Measurements from ENCODE around the gene TTLL11.

Gene TTLL11

DNA sequence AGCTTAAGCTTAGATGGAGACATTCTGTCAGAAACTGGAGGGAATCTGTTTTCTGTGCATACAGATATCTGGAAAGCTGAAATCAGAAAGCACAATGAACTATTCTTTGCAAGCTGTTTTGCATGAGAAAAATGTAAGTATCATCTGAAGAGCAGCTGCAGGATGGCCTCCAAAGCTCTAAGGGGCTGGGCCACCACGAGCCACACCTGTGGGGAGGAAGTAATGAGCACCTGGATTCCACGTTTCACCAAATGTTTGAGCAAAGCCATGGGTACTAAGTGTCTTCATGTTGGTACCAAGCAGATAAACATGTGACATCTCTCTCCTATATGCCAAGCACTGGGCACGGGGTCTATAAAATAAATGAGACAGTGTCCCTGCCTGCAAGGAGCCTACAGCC, 199.3 kb downstream of the TTLL11 start:
- H3K27ac ChIP-seq: no peak overlapping the region
- no peak for DNase-seq (ENCODE audit: low read depth, low spot score)

DNA sequence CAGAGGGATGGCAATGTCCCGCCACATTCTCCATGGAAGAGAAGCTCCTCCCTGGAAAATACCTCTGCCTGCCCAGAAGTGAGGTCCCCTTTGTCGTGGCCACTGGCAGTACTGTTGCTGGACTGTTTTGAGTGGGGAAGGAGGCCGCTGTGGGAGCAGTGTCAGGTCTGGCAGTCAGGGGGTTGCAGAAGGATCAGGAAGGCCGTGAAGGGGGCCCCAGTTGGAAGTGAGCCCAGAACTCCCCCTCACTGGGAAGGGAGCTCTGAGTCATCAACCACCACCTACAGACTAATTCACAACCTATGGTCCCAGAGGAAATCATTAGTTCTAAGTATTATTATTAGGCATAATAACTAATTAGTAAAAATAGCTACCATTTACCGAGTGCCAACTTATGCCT, 200.4 kb downstream of the TTLL11 start:
- DNase-seq (ENCODE audit: low read depth, low spot score): no peak
- H3K27ac ChIP-seq: no peak overlapping the region

DNA sequence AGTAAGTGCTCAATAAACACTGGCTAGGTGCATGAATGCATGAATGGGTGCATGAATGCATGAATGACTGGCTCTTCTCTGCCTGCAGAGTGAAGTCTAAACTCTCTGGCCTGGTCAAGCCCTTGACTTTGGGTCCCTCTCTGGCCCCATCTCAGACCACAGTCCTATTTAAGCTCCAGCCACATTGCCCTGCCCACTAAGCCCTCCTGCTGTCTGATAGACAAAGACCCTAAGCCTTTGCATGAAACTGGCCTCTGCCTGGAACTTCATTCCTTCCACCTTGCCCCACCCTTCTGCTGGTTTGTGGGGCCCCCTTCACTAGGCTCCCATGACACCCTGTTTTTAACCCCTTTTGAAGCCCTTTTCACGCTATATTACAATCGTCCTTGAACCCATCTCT, 202.4 kb downstream of the TTLL11 start:
- no peak for DNase-seq (ENCODE audit: low read depth, low spot score)
- H3K27ac ChIP-seq: no peak overlapping the region

DNA sequence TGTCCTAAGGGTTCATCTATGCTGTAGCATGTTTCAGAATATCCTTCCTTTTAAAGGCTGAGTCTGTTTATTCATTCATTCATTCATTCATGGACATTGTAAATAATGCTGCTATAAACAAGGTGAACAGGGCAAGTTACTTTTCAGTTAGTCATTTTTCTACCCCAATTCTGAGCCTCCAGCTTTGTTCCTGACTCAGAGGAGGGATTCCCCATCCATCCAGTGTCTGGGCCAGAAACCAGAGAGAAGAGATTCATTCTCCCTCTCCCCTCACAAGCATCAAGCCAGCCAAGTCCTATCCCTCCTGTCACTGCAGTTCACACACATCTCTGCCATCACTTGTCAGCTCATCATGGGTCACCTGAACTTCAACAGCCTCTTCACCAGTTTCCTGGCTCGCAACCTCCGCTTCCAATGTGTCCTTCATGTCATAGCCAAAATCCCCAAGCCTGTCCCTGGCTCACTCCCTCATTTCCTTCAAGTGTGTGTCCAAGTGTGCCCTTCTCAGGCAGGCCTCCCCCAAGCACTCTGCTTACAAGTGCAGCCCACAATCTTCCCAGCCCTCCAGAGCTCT, 203.0 kb downstream of the TTLL11 start:
- H3K27ac ChIP-seq: no peak overlapping the region
- DNase-seq (ENCODE audit: low read depth, low spot score): no peak

DNA sequence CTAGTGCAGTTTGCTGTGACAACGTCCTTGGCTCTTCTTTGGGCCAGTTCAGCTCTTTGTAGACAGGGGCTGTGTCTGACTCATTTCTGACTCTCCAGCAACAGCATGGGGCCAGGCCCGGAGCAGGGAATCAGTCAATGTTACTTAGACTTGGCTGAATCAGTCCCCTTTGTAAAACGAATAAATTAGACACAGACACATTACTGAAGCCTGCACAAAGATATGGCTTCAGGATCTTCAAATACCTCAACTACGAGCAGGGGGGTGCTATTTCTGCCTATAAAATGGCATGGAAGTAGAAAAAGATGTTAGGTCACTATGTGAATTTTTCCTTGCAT, 204.7 kb downstream of the TTLL11 start:
- no peak for DNase-seq (ENCODE audit: low read depth, low spot score)
- H3K27ac ChIP-seq: no peak overlapping the region

DNA sequence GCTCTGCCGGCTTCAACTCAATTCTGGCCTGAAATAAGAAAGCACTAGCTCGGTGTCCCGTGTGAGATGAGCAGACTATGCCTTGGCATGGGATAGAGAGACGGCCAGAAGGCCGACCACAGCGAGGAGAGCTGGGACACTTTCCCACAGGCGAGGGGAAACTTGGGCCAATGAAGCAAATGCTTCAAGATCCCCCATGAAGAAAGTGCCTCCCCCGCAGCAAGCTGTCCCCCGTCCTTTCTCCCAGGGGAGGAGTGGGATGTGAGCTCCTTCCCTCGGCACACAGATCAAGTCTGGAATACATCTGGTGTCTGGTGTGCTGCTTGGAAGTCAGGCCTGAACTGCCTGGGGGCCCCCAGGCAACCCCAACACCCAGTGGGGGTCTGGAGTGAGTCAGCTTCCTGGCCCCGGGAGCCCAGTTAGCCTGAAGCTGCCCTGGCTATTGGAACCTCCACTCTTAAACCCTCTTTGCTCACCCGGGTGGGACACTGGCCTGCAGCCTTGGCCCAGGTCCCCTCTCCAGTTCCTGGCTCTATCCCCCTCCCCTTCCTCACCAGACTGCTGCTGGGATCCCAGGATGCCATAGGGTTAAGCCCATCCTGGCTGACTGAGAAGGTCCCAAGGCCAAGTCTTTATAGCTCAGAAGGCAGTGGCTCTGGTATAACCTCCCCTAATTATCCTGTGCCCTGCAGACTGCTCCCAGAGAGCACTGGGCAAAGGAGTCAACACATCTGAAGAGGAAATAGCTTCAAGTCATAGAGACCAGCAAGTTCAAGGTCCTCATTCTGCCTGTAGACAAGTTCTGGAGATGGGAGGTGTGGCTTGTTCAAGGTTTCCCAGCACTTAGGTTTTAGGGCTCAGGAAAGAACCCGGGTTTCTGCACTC, 205.3 kb downstream of the TTLL11 start:
- H3K27ac ChIP-seq: no peak overlapping the region
- no peak for DNase-seq (ENCODE audit: low read depth, low spot score)

DNA sequence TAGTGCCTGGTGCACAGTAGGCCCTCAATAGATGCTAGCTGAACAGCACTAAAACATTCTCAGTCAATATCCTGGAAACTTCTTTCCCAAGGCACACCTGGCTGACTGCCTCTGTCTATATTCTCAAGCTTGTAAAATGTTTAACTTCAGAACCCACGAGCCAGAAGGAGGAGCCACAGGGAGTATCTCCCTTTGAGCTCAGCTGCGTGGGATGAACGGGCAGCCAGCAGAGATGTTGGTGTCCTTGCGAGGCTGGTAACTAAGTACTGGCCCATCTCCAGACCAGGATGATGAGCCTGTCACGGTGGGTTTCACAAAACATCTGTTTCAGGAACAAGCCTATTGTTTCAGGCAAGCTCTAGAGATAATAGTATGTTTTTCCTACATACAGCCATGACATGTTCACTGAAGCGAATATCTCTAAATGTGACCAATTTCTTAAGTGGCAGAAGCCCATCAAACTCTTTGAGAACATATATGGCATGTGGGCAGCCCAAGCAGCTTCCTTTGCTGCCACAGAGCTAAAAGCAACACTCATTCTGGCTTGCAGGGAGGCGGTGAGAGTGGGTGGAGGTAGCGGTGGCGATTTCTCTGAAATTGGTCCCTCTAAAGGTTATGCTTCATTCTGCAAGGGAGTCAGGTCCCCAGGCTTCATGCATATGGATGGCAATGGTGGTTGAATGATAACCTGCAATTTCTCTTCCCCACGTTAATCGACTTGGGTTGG, 206.2 kb downstream of the TTLL11 start:
- no peak overlapping the region for H3K27ac ChIP-seq
- no peak for DNase-seq (ENCODE audit: low read depth, low spot score)

DNA sequence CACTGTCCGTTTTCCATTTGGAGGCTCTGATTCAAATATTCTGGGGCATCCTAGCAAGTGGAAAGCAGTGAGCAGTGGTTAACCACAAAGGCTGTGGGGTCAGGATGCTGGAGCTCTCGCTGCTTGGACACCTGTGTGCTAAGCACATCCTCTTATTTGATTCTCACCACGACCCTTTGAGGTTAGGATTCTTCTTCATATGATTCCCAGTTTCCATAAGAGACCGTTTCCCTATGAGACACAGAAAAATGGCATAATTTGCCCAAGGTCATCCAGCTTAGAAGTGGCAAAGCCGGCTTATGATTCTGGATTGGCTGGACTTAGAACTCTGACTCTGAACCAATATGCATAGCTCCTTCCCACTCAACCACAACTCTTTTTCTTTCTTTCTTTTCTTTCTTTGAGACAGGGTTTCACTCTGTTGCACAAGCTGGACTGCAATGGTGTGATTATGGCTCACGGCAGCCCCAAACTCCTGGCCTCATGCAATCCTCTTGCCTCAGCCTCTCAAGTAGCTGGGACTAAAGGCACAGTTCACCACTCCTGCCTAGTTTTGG, 207.7 kb downstream of the TTLL11 start:
- H3K27ac ChIP-seq: no peak overlapping the region
- no peak for DNase-seq (ENCODE audit: low read depth, low spot score)

DNA sequence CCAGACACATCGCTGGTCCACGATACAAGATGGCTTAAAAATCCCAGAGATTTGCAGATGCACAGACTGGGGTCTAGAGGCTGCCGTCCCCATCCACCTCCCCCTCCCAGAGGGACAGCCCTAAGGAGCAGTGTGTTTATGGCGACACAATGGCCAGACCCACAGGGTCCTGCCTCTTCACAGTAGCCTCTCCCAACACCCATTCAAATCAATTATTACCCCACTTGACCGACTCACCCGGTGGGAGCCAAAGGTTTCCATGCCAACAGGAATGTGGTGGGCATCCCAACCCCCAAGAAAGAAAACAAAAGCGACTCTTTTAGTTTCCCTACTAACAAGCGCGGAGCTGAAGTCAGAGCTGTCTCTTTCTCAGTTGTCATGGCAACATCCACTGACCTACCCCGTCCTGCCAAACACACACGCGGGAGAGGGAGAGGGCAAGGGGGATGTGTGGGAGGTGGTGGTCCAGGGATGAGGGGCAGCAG, 209.0 kb downstream of the TTLL11 start:
- no peak overlapping the region for H3K27ac ChIP-seq
- no peak for DNase-seq (ENCODE audit: low read depth, low spot score)

DNA sequence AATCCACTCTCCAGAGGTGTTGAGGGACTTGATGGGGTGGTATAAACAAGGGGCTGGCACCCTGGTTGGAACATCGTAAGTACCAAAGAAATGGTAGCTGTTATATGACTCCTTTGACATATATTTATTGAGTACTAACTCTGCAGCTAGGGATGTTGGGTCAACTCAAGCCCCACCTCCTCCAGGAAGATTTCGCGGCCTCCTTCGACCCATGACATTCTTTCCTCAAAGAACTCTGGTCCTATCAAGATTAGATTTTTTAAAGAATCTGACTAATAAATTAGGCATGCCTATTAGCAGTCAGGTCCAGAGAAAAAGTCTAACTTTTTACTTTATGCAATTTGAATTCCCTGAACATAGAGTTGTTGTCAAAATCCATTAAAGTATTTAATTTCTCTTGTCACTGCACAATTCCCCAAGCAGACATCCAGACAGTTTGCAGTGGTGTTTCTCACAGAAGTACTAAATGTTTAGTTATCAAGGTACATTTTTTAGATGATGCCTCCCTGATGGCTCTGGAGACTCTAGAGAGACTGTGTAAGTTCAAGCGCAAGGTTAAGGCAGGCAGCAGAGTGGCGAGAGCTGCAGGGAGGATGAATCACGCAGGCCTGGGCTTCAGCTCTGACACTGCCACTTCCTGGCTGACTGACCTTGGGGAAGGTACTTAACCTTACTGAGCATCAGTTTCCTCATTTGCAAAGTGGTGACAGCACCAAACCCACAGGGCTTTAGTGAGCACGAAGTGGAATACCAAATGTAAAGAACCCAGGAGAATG, 209.6 kb downstream of the TTLL11 start:
- no peak for DNase-seq (ENCODE audit: low read depth, low spot score)
- H3K27ac ChIP-seq: no peak overlapping the region

DNA sequence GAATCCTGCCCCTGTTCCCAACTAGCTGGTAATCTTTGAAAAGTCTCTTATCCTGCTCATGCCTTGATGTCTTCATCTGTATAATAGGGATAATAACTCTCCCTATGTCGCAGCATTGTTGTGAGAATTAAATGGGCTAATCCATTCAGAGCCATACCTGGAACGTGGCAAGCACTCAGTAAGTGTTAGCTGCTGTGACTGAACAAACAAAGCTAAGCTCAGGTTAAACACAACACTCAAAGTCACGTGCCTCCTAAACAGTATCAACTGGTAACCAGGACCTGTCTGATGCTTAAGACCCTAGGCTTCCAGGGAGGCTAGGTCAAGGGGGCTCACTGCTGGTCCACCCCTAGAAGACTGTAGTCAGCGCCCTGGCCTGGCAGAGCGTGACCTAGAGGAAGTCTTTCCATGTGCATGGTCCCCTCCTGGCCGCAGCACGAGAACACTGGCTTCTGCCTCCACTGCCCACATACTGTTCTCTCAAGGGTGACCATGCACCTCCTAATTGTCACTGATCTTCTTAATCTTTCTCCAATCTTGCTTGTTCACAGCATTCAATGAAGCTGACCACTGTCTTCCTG, 211.1 kb downstream of the TTLL11 start:
- no peak for DNase-seq (ENCODE audit: low read depth, low spot score)

DNA sequence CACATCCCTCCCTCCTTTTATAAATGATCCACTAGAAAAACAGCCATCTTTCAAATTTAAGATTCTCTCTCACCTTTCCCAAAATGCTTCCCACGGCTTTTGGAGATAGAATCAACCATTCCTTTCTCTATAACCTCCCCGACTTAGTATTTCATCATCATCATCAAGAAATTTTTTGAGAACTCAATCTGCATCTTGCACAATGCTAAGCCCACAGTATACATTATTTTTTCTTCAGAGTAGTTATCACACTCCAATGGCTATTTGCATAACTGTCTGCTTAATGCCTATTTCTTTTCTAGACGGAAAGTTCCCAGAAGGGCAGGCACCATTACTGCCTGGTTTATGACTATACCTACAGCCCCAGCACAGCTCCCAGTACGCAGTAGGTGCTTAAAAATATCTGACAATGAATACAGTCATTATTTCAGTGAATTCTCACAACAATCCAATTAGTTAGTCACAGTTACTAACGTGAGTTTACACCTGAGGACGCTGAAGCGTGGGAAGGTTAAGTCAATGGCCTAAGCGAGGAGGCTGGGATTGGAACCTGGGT, 212.7 kb downstream of the TTLL11 start:
- H3K27ac ChIP-seq: no peak overlapping the region
- no peak for DNase-seq (ENCODE audit: low read depth, low spot score)

More for the DNA sequence above, 211.1 kb downstream of the TTLL11 start:
- no peak overlapping the region for H3K27ac ChIP-seq

DNA sequence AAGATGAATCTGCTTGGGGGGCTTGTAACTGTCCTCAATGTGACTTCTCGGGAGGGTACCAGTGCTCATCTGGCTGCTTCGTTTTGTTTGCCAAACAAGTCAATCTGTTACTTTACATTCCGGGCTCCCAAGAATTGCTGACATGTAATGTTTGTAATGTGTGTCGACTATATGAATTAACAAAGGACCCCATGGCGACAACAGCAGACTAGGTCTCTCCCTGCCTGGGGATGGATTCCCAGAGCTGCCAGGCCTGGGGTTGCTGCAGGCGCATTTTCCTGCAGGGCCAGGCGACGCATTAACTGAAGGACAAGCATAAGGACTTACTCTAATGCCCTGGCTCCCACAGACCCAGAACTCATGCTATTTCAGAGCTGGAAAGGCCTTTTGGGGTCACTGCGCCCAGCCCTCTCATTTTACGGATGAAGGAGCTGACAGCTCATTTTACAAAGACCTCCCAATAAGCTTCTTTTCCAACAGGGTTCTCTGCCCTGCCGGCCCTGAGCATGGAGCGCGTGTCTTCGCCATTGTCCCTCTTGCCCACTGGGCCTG, 214.8 kb downstream of the TTLL11 start:
- DNase-seq (ENCODE audit: low read depth, low spot score): no peak
- H3K27ac ChIP-seq: no peak overlapping the region

DNA sequence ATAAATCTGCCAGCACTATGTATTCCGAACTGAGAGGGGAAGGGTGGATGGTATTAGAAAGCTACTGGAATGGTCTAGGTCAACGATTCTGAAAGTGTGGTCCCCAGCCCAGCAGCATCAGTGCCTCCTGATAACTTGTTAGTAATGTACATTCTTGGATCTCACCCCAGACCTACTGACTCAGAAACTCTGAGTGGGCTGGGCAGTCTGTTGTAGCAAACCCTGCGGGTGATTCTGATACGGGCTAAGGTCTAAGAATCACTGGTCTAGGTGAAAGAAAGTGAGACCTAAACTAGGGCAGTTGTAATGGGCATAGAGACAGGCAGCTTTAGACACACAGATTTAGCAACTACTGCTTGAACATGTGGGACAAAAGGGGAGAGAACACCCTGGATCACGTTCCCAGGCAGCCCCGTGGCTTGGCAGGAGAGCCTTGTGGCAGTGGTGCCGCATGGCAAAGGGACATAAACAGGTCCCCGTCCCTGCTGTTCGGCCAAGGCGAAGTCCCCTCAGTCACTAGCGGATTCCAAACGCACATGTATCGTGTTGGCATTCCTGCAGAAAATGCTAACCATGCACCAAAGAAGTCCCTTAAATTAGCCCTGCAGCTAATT, 216.3 kb downstream of the TTLL11 start:
- no peak for DNase-seq (ENCODE audit: low read depth, low spot score)
- H3K27ac ChIP-seq: no peak overlapping the region

DNA sequence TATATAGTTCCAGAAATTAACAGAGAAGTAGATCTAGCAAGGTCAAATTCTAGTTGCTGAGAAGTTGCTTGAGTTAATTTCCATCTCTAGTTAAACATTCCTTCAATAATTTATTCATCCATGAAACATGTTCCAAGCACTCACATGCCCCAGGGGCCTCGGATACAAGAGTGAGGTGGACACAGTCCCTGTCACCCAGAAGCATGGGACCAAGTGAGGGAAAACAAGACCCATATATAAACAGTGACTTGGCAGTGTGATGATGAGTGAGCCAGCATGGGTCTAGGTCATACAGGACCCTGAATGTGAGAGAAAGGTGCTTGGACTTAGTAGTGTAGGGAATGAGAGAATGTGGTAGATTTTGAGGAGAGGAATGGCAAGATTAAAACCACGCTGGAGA, 216.9 kb downstream of the TTLL11 start:
- no peak for DNase-seq (ENCODE audit: low read depth, low spot score)
- H3K27ac ChIP-seq: no peak overlapping the region

DNA sequence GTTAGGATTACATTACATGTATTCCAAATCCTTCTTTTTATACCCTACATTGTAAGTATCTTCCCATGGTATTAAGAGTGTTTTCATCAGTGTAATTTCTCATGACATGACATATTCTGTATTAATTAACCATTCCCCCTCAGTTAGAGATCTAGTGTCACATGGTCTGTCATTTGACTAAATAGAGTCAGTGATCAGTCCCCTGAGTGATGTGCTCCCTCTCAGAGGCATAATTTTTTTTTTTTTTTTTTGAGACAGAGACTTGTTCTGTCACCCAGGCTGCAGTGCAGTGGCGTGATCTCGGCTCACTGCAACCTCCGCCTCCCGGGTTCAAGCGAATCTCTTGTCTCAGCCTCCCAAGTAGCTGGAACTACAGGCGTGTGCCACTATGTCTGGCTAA, 218.6 kb downstream of the TTLL11 start:
- no peak for DNase-seq (ENCODE audit: low read depth, low spot score)
- H3K27ac ChIP-seq: no peak overlapping the region

DNA sequence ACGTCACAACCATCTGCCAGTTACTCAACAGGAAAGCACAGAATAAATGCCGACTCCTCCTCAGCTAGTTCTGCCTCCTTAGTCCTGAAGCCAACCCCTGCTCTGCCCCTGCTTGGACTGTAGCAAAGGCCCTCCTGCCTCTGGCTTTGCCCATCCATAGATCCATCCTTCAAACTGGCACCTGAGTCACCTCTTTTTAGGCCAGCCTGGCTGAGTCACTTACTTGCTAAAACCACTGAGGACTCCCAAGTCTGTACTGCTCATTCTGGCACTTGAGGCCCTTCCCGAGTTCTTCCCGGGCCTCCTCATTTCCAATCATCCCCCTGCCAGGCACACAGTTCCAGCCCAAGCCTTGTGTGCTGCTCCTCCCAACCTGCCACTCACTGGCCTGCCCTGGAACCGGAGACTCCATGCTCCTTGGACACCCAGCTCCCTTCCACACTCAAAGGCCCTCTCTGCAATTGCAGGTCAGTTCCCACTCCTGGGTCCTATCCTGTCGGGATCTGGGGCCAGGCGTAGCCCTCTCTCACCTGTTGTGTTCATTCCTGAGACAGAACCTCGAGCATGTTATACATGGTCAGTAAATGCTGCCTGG, 221.6 kb downstream of the TTLL11 start:
- no peak for DNase-seq (ENCODE audit: low read depth, low spot score)
- H3K27ac ChIP-seq: no peak overlapping the region

DNA sequence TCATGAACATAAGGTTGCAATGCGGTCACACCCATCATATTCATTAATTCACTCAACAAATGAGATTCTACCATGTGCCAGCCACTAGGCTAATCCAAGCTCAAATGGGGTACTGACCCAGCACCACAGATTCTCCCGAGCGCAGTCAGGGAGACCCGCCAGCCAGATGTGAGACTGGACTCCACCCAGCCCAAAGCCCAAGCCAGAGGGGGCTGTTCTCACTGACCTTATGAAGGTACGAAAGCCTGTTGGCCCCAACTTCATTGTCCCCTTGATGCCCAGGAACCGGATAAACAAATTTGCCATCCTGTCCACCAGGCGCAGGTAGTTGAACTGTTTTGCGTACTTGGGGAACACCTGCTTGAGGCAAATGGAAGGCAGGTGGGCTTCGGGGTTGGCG, 222.8 kb downstream of the TTLL11 start:
- no peak for DNase-seq (ENCODE audit: low read depth, low spot score)
- H3K27ac ChIP-seq: no peak overlapping the region

DNA sequence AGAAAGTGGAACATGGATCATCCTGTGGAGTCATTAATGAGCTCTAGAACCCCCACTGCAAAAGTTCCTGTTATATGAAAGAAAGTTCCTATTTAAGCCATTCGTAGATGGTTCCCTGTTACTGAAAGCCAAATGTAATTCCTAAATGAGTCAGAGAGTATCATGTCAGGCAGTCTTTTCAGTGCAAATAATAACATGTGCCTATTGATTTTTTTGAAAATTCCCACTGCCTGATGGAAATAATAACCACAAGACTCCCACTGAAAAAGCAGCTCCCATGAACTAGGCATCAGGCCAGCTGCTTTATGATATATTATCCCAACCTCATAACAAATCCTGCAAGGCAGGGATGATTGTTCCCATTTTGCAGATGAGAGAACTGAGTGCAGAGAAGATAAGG, 224.5 kb downstream of the TTLL11 start:
- H3K27ac ChIP-seq: no peak overlapping the region
- no peak for DNase-seq (ENCODE audit: low read depth, low spot score)

Data from epithelial cell of prostate (primary cell).